Measurements from ENCODE around the gene ARL15. TPM values are rescaled to one million over a fixed set of nuclear protein-coding genes. Genes with fewer than 3 reads are reported as not detected.

ARL15 gene
- total RNA-seq, 2 experiments from 2014 or later, result 5.7 to 6.3 TPM

DNA sequence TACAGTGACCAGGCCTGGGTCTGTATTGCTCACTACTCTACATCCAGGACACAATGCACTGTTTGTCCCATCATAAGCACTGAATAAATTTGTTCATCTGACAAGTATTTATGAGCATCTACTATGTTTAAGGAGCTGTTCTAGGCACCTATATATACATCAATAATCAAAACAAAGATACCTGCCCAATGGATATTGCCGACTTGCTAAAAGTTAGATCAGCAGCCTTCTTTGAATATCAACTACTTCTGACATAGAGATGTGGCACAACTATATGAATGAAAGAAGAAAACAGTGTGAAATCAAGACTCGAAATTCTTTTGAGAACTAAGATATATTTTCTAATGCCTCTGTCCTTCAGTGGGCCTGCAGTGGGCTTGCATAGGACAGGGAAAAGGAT lies 215.7 kb downstream of the ARL15 start:
- intact Hi-C loops (cut with micrococcal nuclease), result no loop called here
- Mint-ChIP-seq H3K36me3 (ENCODE audit: low read depth) (no peaks in the 10 kb centered on the region), H3K27ac (no peak overlapping the region), H3K9me3 (no peaks in the 10 kb centered on the region), H3K4me1 (ENCODE audit: low read depth) (no peaks in the 10 kb centered on the region), H3K27me3 (no peaks in the 10 kb centered on the region), H3K4me3 (no peak overlapping the region)
- TF ChIP-seq, protein P1, sequence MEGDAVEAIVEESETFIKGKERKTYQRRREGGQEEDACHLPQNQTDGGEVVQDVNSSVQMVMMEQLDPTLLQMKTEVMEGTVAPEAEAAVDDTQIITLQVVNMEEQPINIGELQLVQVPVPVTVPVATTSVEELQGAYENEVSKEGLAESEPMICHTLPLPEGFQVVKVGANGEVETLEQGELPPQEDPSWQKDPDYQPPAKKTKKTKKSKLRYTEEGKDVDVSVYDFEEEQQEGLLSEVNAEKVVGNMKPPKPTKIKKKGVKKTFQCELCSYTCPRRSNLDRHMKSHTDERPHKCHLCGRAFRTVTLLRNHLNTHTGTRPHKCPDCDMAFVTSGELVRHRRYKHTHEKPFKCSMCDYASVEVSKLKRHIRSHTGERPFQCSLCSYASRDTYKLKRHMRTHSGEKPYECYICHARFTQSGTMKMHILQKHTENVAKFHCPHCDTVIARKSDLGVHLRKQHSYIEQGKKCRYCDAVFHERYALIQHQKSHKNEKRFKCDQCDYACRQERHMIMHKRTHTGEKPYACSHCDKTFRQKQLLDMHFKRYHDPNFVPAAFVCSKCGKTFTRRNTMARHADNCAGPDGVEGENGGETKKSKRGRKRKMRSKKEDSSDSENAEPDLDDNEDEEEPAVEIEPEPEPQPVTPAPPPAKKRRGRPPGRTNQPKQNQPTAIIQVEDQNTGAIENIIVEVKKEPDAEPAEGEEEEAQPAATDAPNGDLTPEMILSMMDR (IDR thresholded peaks at IDR 0.05), result no peak
- ChIA-PET POLR2A (no interaction called here), CTCF (no interaction called here)
- no peak for ATAC-seq
- DNase-seq, result no peak

DNA sequence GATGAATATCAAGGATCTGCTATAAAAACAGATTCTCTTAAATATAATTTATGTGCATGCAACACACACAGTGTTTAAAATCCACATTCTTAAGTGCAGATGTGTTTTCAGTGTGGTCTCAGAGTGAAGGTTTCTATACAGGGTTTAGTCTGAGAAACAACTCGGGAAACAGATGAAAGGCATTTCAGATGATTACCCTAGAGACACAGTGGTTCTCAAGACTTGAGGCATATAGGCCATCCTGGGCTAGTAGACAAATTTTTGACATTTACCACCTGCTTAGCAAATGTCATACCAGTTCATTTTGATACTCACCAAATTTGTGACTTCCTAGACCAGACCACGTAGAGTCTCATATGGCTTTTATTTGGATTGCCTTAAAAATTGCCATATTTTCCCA lies 216.5 kb downstream of the ARL15 start:
- Mint-ChIP-seq H3K36me3 (ENCODE audit: low read depth) (no peaks in the 10 kb centered on the region), H3K4me1 (ENCODE audit: low read depth) (no peaks in the 10 kb centered on the region), H3K27me3 (no peaks in the 10 kb centered on the region), H3K4me3 (no peak overlapping the region), H3K27ac (no peak overlapping the region), H3K9me3 (no peaks in the 10 kb centered on the region)
- ATAC-seq (no peak), DNase-seq (no peak)
- CTCF ChIA-PET, result no interaction called here
- POLR2A ChIA-PET, result no interaction called here
- TF ChIP-seq, protein P1 (IDR thresholded peaks at IDR 0.05), result no peak
- intact Hi-C loops (cut with micrococcal nuclease), result no loop called here

DNA sequence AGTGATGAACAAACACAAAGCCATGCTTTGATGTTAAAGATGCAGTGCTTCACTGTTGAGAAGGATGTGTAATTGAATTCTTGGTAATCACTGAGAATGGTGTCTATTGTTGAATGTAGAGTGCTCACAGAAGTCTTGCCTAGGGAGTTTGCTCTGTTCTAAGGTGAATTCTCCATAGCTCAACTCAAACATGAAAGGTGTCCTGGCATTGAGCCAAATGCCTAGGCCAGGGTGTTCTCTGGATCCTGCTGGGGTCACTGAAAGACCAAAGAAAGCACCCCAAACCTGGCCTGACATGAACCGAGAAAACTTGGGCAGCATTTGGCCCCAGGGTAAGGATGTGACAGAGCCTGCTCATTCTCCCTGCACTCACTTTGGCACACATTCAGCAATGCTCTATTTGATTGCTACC lies 217.3 kb downstream of the ARL15 start:
- CTCF ChIA-PET, result no interaction called here
- Mint-ChIP-seq H3K9me3 (no peaks in the 10 kb centered on the region), H3K27me3 (no peaks in the 10 kb centered on the region), H3K36me3 (ENCODE audit: low read depth) (no peaks in the 10 kb centered on the region), H3K4me3 (no peak overlapping the region), H3K4me1 (ENCODE audit: low read depth) (no peaks in the 10 kb centered on the region), H3K27ac (no peak overlapping the region)
- POLR2A ChIA-PET, result no interaction called here
- ATAC-seq, result no peak
- intact Hi-C loops (cut with micrococcal nuclease), result no loop called here
- DNase-seq, result no peak
- TF ChIP-seq, protein P1 (IDR thresholded peaks at IDR 0.05), result no peak

DNA sequence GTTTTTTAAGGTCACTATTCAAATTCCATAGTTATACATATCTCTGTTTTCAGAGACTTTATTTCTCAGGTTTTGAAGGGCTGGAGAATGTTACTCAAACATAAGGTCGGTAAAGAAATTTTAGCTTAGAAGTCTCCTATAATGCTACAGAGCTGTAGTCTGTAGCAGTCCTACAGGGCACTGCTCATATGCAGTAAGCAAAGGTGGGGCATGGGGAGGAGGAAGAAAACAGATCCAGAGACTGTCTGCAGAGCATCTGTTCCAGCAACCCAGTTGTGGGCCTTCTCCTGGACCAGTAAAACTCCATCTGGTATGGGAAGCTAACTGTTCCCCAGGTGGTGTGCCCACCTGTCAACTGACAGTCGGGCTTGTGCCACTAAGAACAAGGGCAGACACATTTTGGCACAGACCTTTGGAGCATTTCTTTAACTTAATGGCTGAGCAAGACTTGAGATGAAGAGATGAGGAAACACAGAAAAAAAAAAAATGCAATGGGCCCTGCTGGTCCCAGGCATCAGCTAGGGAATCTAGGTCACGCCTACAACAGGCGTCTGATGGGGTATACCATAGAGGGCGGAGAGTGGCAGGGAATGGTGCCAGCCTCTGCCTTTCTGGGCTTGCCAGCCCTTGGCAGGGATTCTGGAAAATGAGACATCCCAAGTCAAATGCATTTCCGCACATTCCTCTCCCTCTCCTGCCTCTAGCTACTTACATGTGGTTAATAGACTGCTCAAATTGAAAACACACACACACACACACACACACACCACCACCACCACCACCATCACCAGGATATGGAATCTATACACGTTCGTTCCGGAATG lies 218.9 kb downstream of the ARL15 start:
- intact Hi-C loops (cut with micrococcal nuclease), result no loop called here
- no peak for ATAC-seq
- no peaks in the 10 kb centered on the region for H3K36me3 Mint-ChIP-seq (ENCODE audit: low read depth)
- no peak overlapping the region for H3K27ac Mint-ChIP-seq
- no peaks in the 10 kb centered on the region for H3K4me1 Mint-ChIP-seq (ENCODE audit: low read depth)
- CTCF ChIA-PET, result interaction anchor here (1.1 kb wide), 1 partner anchor 138 kb away, joined by 3 read pairs; no protein-coding TSS in a partner anchor
- no peaks in the 10 kb centered on the region for H3K27me3 Mint-ChIP-seq
- TF ChIP-seq, protein P1 (IDR thresholded peaks at IDR 0.05), result no peak
- POLR2A ChIA-PET, result no interaction called here
- H3K4me3 Mint-ChIP-seq, result no peak overlapping the region
- H3K9me3 Mint-ChIP-seq, result no peaks in the 10 kb centered on the region
- DNase-seq, result no peak

DNA sequence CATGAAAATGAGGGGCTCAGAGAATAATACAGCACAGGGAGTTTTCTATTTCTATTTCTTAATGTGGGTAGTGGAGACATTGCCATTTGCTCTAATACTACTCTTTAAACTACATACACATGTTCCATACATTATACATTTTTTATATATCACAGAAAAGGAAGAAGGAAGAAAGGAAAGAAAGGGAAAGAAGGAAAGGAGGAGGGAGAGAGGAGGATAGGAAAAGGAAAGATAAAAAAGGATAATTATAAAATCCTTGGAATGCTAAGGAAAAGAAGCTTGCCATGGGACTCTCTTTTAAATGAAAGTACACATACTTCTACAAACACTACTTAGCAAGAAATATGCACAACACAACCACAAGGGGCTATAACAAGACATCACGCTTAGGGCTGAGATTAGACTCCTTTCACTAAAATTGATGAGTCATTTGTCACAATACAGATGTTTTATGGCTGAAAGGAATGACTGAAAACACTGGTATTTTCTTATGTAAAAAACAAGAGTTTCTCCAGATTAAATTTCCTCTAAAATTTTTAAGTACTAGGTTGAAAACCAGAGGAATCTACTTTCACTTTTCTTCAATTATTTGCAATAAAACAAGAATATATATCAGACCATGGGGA lies 219.8 kb downstream of the ARL15 start:
- Mint-ChIP-seq H3K9me3 (no peaks in the 10 kb centered on the region), H3K27me3 (no peaks in the 10 kb centered on the region), H3K36me3 (ENCODE audit: low read depth) (no peaks in the 10 kb centered on the region), H3K4me3 (no peak overlapping the region), H3K4me1 (ENCODE audit: low read depth) (no peaks in the 10 kb centered on the region), H3K27ac (no peak overlapping the region)
- CTCF ChIA-PET, result no interaction called here
- TF ChIP-seq, protein P1 (IDR thresholded peaks at IDR 0.05), result no peak
- peak; percentile 55 for ATAC-seq
- POLR2A ChIA-PET, result no interaction called here
- no peak for DNase-seq
- intact Hi-C loops (cut with micrococcal nuclease), result no loop called here

All from activated CD8-positive, alpha-beta T cell treated with anti-CD3 and anti-CD28 coated beads for 36 hours (primary cell).